ENCODE results near the gene GGN. TPM values are rescaled to one million over a fixed set of nuclear protein-coding genes. Genes with fewer than 3 reads are reported as not detected.

GGN gene
- total RNA-seq, 2 experiments from 2014 or later = 0.17 to 0.19 TPM

GRCh38 chr19:38402967-38403674, 15.3 kb upstream of the GGN start, which contains the start of gene FAM98C:
FAM98C (plus strand) TSS chr19:38403093; CDS start chr19:38403154, 61 bp downstream.
- Mint-ChIP-seq H3K36me3 (ENCODE audit: low read depth) (peaks cover 29% of the 10 kb centered on the region), H3K27me3 (no peaks in the 10 kb centered on the region), H3K27ac (peak within 1 kb of the TSS; percentile 91), H3K9me3 (no peaks in the 10 kb centered on the region), H3K4me1 (ENCODE audit: low read depth) (peaks cover 16% of the 10 kb centered on the region), H3K4me3 (peak within 1 kb of the TSS; percentile 97)
- intact Hi-C loops (cut with DNase I, micrococcal nuclease) = loop anchor here (1.0 to 10.0 kb wide), 13 partner anchors 14 to 549 kb away; partner anchors contain the start of genes EIF3K (in 2 of the 2), MAP4K1 (in 2 of the 2), MRPS12 (in 2 of the 2) and PSMD8 (in 2 of the 2)
- TF ChIP-seq CTCF (IDR thresholded peaks at IDR 0.05) = peak; percentile 97
- peak within 1 kb of the TSS; percentile 75 to 81 for H3K27ac ChIP-seq (ENCODE audit: low read depth in 1 of 2, low read length in 2 of 2)
- H3K27me3 ChIP-seq (ENCODE audit: control insufficient read depth in 1 of 2, insufficient read depth in 2 of 2, low read length in 2 of 2) = no peaks in the 10 kb centered on the region
- ChIA-PET POLR2A (interaction anchor here (0.5 to 4.1 kb wide), 48 partner anchors 9 to 1033 kb away, joined by 3 to 73 read pairs (median 5); partner anchors contain the start of genes ACTN4, CATSPERG, ECH1 and EIF3K), CTCF (interaction anchor here (0.7 to 3.1 kb wide), 36 partner anchors 9 to 1033 kb away, joined by 3 to 45 read pairs (median 5); partner anchors contain the start of genes ACTN4, CATSPERG, EIF3K and GGN)
- H3K4me1 ChIP-seq (ENCODE audit: insufficient read depth, low read length) = peaks cover 26% of the 10 kb centered on the region
- ATAC-seq (ENCODE audit: poor library complexity) (peak; percentile 95), DNase-seq (peak; percentile 96 to 99 (median 98))
- peak within 1 kb of the TSS; percentile 74 for H3K4me3 ChIP-seq (ENCODE audit: low read length)
- peaks cover 22% of the 10 kb centered on the region for H3K36me3 ChIP-seq (ENCODE audit: insufficient read depth, low read length)
- no peaks in the 10 kb centered on the region for H3K9me3 ChIP-seq (ENCODE audit: control insufficient read depth in 1 of 2, insufficient read depth in 1 of 2, low read length in 2 of 2)

GRCh38 chr19:38402623-38402966, 14.8 kb upstream of the GGN start:
- ChIA-PET POLR2A (interaction anchor here (0.5 to 4.1 kb wide), 46 partner anchors 8 to 1033 kb away, joined by 3 to 73 read pairs (median 6); partner anchors contain the start of genes ACTN4, CATSPERG, ECH1 and EIF3K), CTCF (interaction anchor here (0.7 to 3.1 kb wide), 34 partner anchors 8 to 1032 kb away, joined by 3 to 45 read pairs (median 5); partner anchors contain the start of genes ACTN4, CATSPERG, EIF3K and GGN)
- peak overlapping the region; percentile 75 to 81 for H3K27ac ChIP-seq (ENCODE audit: low read depth in 1 of 2, low read length in 2 of 2)
- peak overlapping the region; percentile 54 for H3K4me3 ChIP-seq (ENCODE audit: low read length)
- no peaks in the 10 kb centered on the region for H3K9me3 ChIP-seq (ENCODE audit: control insufficient read depth in 1 of 2, insufficient read depth in 1 of 2, low read length in 2 of 2)
- H3K27me3 ChIP-seq (ENCODE audit: control insufficient read depth in 1 of 2, insufficient read depth in 2 of 2, low read length in 2 of 2) = no peaks in the 10 kb centered on the region
- DNase-seq = no peak
- peaks cover 26% of the 10 kb centered on the region for H3K4me1 ChIP-seq (ENCODE audit: insufficient read depth, low read length)
- TF ChIP-seq CTCF (IDR thresholded peaks at IDR 0.05) = no peak
- H3K9me3 Mint-ChIP-seq = no peaks in the 10 kb centered on the region
- intact Hi-C loops (cut with DNase I, micrococcal nuclease) = loop anchor here (1.0 to 10.0 kb wide), 10 partner anchors 14 to 550 kb away; partner anchors contain the start of genes EIF3K (in 2 of the 2), MAP4K1 (in 2 of the 2), PSMD8 (in 2 of the 2) and CATSPERG (in 1 of the 2)
- H3K4me1 Mint-ChIP-seq (ENCODE audit: low read depth) = peaks cover 16% of the 10 kb centered on the region
- H3K27ac Mint-ChIP-seq = peak overlapping the region; percentile 91
- peaks cover 24% of the 10 kb centered on the region for H3K36me3 Mint-ChIP-seq (ENCODE audit: low read depth)
- ATAC-seq (ENCODE audit: poor library complexity) = no peak
- no peaks in the 10 kb centered on the region for H3K27me3 Mint-ChIP-seq
- peaks cover 20% of the 10 kb centered on the region for H3K36me3 ChIP-seq (ENCODE audit: insufficient read depth, low read length)
- peak overlapping the region; percentile 97 for H3K4me3 Mint-ChIP-seq

DNA sequence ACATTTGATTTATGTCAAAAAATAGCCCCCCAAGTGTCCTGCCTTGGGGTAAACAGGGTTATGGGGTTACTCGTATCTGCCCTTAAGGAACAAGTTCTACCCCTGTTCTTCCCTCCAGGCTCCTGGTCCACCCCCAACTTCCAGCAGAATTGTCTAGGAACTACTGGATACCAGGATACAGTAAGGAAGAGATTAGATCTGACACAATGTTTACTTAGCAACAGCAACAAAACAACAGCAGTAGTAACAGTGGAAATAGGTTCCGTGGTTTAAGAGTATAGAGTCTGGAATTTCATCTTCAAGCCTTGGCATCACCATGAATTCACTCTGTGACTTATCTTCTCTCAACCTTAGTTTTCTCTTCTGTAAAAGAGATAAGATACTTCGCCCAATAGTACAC, 13.3 kb upstream of the GGN start:
- Histone ChIP-seq H3K9me3 (ENCODE audit: control insufficient read depth in 1 of 2, insufficient read depth in 1 of 2, low read length in 2 of 2) (no peaks in the 10 kb centered on the region), H3K4me1 (ENCODE audit: insufficient read depth, low read length) (peaks cover 31% of the 10 kb centered on the region), H3K27ac (ENCODE audit: low read depth in 1 of 2, low read length in 2 of 2) (no peak overlapping the region), H3K4me3 (ENCODE audit: low read length) (no peak overlapping the region), H3K27me3 (ENCODE audit: control insufficient read depth in 1 of 2, insufficient read depth in 2 of 2, low read length in 2 of 2) (no peaks in the 10 kb centered on the region), H3K36me3 (ENCODE audit: insufficient read depth, low read length) (peaks cover 7% of the 10 kb centered on the region)
- no peak for ATAC-seq (ENCODE audit: poor library complexity)
- intact Hi-C loops (cut with DNase I, micrococcal nuclease) = loop anchor here (5.0 to 10.0 kb wide), 4 partner anchors 116 to 551 kb away; partner anchors contain the start of genes EIF3K (in 2 of the 2) and MAP4K1 (in 2 of the 2)
- Mint-ChIP-seq H3K36me3 (ENCODE audit: low read depth) (peaks cover 15% of the 10 kb centered on the region), H3K9me3 (no peaks in the 10 kb centered on the region), H3K4me1 (ENCODE audit: low read depth) (peaks cover 25% of the 10 kb centered on the region), H3K27ac (peak overlapping the region; percentile 66), H3K4me3 (peak overlapping the region; percentile 66), H3K27me3 (no peaks in the 10 kb centered on the region)
- DNase-seq = no peak
- ChIA-PET POLR2A (interaction anchor here (4.1 kb wide), 1 partner anchor 27 kb away, joined by 73 read pairs; the partner anchor contains the start of gene PSMD8), CTCF (no interaction called here)
- TF ChIP-seq CTCF (IDR thresholded peaks at IDR 0.05) = no peak
